Inflammatory macrophage treated with lipopolysaccharide for 1 hour (primary cell): Measurements from ENCODE around the gene SCARB2.

Experiments used
- DNase-seq, 2 donors: peaks; one replicate each; pipeline ENCODE4 v3.0.0-alpha.2; 2020 to 2022

The SCARB2 gene

GRCh38 chr4:76141241-76141640 is 72.4 kb downstream of the SCARB2 start:
- DNase-seq, result no peak

GRCh38 chr4:76127754-76128153 is 85.9 kb downstream of the SCARB2 start:
- DNase-seq, result no peak

GRCh38 chr4:76125816-76126215 is 87.8 kb downstream of the SCARB2 start:
- no peak for DNase-seq

- DNase-seq, result no peak
Observed at GRCh38 chr4:76120199-76120598, 93.4 kb downstream of the SCARB2 start.

- no peak for DNase-seq
Observed at GRCh38 chr4:76117536-76117935, 96.1 kb downstream of the SCARB2 start.

GRCh38 chr4:76116821-76117220 is 96.8 kb downstream of the SCARB2 start:
- no peak for DNase-seq
